Neural cell (in vitro differentiated cells): ENCODE results near the gene SFMBT1. TPM values are rescaled to one million over a fixed set of nuclear protein-coding genes. Genes with fewer than 3 reads are reported as not detected.

Experiments
- H2AFZ ChIP-seq: fragments of 200-600, 300-800 bp; sonication (generic), shearing (Covaris generic); 2 replicates; pipeline ENCODE4 v1.6.0; 2014; ENCODE audit warnings: low read depth, mild to moderate bottlenecking, antibody characterized with exemption, low read length, moderate library complexity
- H3F3A ChIP-seq: fragments of 200-600 bp; shearing (Covaris generic); 2 replicates; pipeline ENCODE4 v1.6.1; 2016; ENCODE audit warnings: mild to moderate bottlenecking, moderate library complexity, mixed read lengths, antibody characterized with exemption, low read length; ENCODE audit not compliant: insufficient read depth, poor library complexity, severe bottlenecking
- H3K27ac ChIP-seq: fragments of 200-600, 300-800 bp; sonication (generic), shearing (Covaris generic); 2 replicates; pipeline ENCODE4 v1.5.1; 2014; ENCODE audit warnings: mild to moderate bottlenecking, low read length, moderate library complexity
- H3K27me3 ChIP-seq: fragments of 300-800, 200-600 bp; sonication (generic), shearing (Covaris generic); 2 replicates; pipeline ENCODE4 v1.6.0; 2014; ENCODE audit warnings: mild to moderate bottlenecking, low read depth, low read length, moderate library complexity; ENCODE audit not compliant: insufficient read depth
- H3K36me3 ChIP-seq: fragments of 300-800, 200-600 bp; sonication (generic), shearing (Covaris generic); 2 replicates; pipeline ENCODE4 v1.5.1; 2014; ENCODE audit warnings: mild to moderate bottlenecking, antibody characterized with exemption, low read length, moderate library complexity; ENCODE audit not compliant: insufficient read depth
- H3K4me2 ChIP-seq: fragments of 300-800, 200-600 bp; sonication (generic), shearing (Covaris generic); 2 replicates; pipeline ENCODE4 v1.6.0; 2014; ENCODE audit warnings: mild to moderate bottlenecking, low read length
- H3K4me3 ChIP-seq: fragments of 300-800, 200-600 bp; sonication (generic), shearing (Covaris generic); 2 replicates; pipeline ENCODE4 v1.5.1; 2014; ENCODE audit warnings: mild to moderate bottlenecking, low read length, moderate library complexity
- H3K79me2 ChIP-seq: fragments of 200-600 bp; shearing (Covaris generic); replicated peaks from 2 replicates; pipeline ENCODE4 v1.6.0; 2014; ENCODE audit warnings: mild to moderate bottlenecking, low read length, moderate library complexity; ENCODE audit not compliant: insufficient read depth
- H3K9ac ChIP-seq: fragments of 300-800, 200-600 bp; sonication (generic), shearing (Covaris generic); 2 replicates; pipeline ENCODE4 v1.6.1; 2016; ENCODE audit warnings: mild to moderate bottlenecking, low read length, mixed read lengths
- H3K9me2 ChIP-seq: fragments of 200-600 bp; shearing (Covaris generic); 2 replicates; pipeline ENCODE4 v1.6.1; 2016; ENCODE audit warnings: mild to moderate bottlenecking, low read length, mixed read lengths; ENCODE audit not compliant: insufficient read depth
- H3K9me3 ChIP-seq: fragments of 200-600, 300-800 bp; sonication (generic), shearing (Covaris generic); 2 replicates; pipeline ENCODE4 v1.6.1; 2016; ENCODE audit warnings: mild to moderate bottlenecking, mixed run types, low read length, moderate library complexity, mixed read lengths
- H4K20me1 ChIP-seq: fragments of 200-600 bp; shearing (Covaris generic); 2 replicates; pipeline ENCODE4 v1.6.1; 2016; ENCODE audit warnings: mild to moderate bottlenecking, mixed run types; ENCODE audit not compliant: insufficient read depth
- CTCF ChIP-seq: fragments of 450-650 bp; IDR thresholded peaks from 2 replicates; pipeline ENCODE4 v1.5.1; 2014; ENCODE audit warnings: antibody characterized with exemption, mild to moderate bottlenecking, moderate library complexity; ENCODE audit not compliant: poor library complexity, severe bottlenecking
- EP300 ChIP-seq: fragments of 450-650 bp; conservative IDR thresholded peaks from 2 replicates; pipeline ENCODE4 v1.6.1; 2014; ENCODE audit warnings: antibody characterized with exemption, mild to moderate bottlenecking, moderate library complexity; ENCODE audit not compliant: poor library complexity, severe bottlenecking
- EZH2 ChIP-seq: fragments of 200-600, 300-800 bp; shearing (Covaris generic), sonication (generic); IDR thresholded peaks from 2 replicates; pipeline ENCODE4 v1.6.1; 2014; ENCODE audit warnings: antibody characterized with exemption, low read length, borderline replicate concordance, mild to moderate bottlenecking; ENCODE audit not compliant: insufficient read depth, poor library complexity, severe bottlenecking
- MXI1 ChIP-seq: fragments of 450-650 bp; conservative IDR thresholded peaks from 2 replicates; pipeline ENCODE4 v1.6.1; 2014; ENCODE audit warnings: antibody characterized with exemption, mild to moderate bottlenecking; ENCODE audit not compliant: poor library complexity, severe bottlenecking
- POLR2AphosphoS5 ChIP-seq: IDR thresholded peaks from 2 replicates; pipeline ENCODE4 v1.6.1; 2012
- RAD21 ChIP-seq: fragments of 450-650 bp; conservative IDR thresholded peaks from 2 replicates; pipeline ENCODE4 v1.6.1; 2014; ENCODE audit warnings: antibody characterized with exemption, mild to moderate bottlenecking, moderate library complexity
- REST ChIP-seq: IDR thresholded peaks from 2 replicates; pipeline ENCODE4 v1.6.1; 2012; ENCODE audit warnings: borderline replicate concordance
- SMC3 ChIP-seq: fragments of 450-650 bp; conservative IDR thresholded peaks from 2 replicates; pipeline ENCODE4 v1.6.1; 2014; ENCODE audit warnings: antibody characterized with exemption, mild to moderate bottlenecking, moderate library complexity; ENCODE audit not compliant: poor library complexity
- TAF1 ChIP-seq: IDR thresholded peaks from 2 replicates; pipeline ENCODE4 v1.6.1; 2012; ENCODE audit warnings: low read depth
- polyA plus RNA-seq: library from polyadenylated mRNA; depleted of rRNA; stranded (reverse); fragments of >200 nt; gene quantifications from 2 replicates; pipeline ENCODE4 v1.2.3, GENCODE V29; 2014

SFMBT1 gene
- polyA plus RNA-seq, 1 donor from 2014 or later: 17.3 TPM

DNA sequence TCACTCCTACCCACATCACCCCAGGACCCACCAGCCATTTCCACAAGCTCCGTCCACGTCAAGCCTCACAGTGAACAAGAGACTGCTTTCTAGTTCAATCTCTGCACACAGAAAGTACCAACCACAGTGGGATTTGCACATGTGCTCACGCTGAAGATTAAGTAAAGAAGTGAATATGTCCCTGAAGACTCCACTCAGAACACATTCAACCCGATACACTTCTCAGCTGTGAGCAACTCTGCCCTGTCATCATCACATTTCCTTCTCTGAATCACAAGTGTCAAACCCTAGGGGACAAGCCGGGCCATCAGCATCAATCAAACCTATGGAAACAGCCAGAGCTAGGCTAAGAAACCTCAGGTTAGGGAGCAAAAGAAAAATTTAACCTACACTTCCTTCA, 150.5 kb downstream of the SFMBT1 start:
- Histone ChIP-seq H3K27ac (peak overlapping the region; percentile 28), H3K27me3 (no peaks in the 10 kb centered on the region), H3K9me3 (no peaks in the 10 kb centered on the region), H3K9me2 (no peaks in the 10 kb centered on the region), H3F3A (no peaks in the 10 kb centered on the region), H2AFZ (no peak overlapping the region), H3K4me3 (peak overlapping the region; percentile 85), H4K20me1 (no peaks in the 10 kb centered on the region), H3K36me3 (no peaks in the 10 kb centered on the region), H3K4me2 (no peak overlapping the region), H3K79me2 (no peaks in the 10 kb centered on the region), H3K9ac (no peak overlapping the region)
- TF ChIP-seq CTCF: no peak
- TF ChIP-seq MXI1: peak; percentile 60
- no peak for TF ChIP-seq TAF1
- TF ChIP-seq POLR2AphosphoS5: peak; percentile 17

DNA sequence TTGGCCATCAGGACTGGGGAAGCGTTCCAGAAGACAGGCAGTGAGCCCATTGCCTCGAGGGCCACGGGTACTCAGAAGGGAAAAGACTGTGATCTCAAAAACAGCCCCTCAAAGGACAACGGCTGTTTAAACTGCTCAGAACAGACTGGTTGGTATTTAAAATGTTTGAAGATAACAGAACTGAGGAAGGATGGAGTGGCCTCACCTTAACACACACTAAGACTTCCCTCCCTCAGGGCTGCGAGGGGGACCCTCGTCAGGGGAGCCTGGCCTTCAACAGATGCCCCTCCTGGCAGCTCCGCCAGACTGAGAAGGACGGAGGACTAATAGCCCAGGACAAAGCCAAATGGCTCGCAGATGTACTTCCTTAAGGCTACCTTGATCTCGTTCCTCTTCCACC, 151.1 kb downstream of the SFMBT1 start:
- H3K27ac ChIP-seq: peak overlapping the region; percentile 28
- H3K4me2 ChIP-seq: no peak overlapping the region
- peak overlapping the region; percentile 85 for H3K4me3 ChIP-seq
- H4K20me1 ChIP-seq: no peaks in the 10 kb centered on the region
- H3K27me3 ChIP-seq: no peaks in the 10 kb centered on the region
- no peaks in the 10 kb centered on the region for H3K79me2 ChIP-seq
- no peak overlapping the region for H3K9ac ChIP-seq
- H3K9me2 ChIP-seq: no peaks in the 10 kb centered on the region
- H3K9me3 ChIP-seq: no peaks in the 10 kb centered on the region
- no peaks in the 10 kb centered on the region for H3F3A ChIP-seq
- no peak overlapping the region for H2AFZ ChIP-seq
- TF ChIP-seq POLR2AphosphoS5: no peak
- TF ChIP-seq MXI1: no peak
- H3K36me3 ChIP-seq: no peaks in the 10 kb centered on the region

DNA sequence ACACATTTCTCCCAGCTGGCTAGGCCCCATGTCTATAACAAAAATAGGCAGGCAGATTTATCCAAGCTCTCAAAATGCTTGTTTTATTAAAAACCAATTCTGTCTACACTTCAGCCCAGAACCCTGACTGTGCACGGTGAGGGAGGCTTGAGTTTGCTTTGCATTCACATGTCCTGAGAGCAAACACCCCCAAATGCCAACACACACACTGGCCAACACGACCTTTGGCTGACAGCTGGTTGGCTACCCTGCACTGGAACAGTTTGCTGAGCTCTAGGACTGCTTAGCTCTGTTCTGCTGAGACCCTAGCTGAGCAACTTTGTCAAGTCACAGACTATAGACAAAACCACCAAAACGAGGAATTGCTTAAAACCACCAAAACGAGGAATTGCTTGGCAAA, 152.2 kb downstream of the SFMBT1 start:
- Histone ChIP-seq H3K36me3 (no peaks in the 10 kb centered on the region), H3K27me3 (no peaks in the 10 kb centered on the region), H3K4me2 (no peak overlapping the region), H3F3A (no peaks in the 10 kb centered on the region), H3K27ac (no peak overlapping the region), H3K4me3 (no peak overlapping the region), H3K9ac (no peak overlapping the region), H3K79me2 (no peaks in the 10 kb centered on the region), H2AFZ (no peak overlapping the region), H3K9me2 (no peaks in the 10 kb centered on the region), H3K9me3 (no peaks in the 10 kb centered on the region), H4K20me1 (no peaks in the 10 kb centered on the region)
- no peak for TF ChIP-seq POLR2AphosphoS5
- TF ChIP-seq RAD21: no peak
- no peak for TF ChIP-seq CTCF
- TF ChIP-seq EP300: no peak
- TF ChIP-seq TAF1: no peak
- TF ChIP-seq SMC3: no peak
- no peak for TF ChIP-seq EZH2
- no peak for TF ChIP-seq MXI1
- no peak for TF ChIP-seq REST
